ENCODE results near the gene ST7.

DNA sequence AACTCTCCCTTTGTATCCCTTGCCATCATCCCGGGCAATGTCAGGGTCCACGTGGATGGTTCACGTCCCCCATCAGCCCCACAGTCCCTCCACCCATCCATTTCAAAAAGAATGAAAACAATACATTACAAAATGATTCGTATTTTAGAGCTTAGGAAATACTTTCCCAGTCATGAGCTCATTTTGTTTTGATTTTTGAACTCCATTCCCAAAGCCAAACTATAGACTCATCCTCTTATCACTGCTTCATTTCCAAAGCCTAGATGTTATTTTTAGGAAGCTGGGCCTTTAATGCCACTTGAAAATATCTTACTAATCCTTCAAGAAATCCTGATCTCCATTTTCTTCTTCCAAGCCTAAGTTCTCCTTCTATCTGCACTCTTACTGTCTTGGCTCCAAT is 297.5 kb downstream of the ST7 start:
- TF ChIP-seq, protein P1, sequence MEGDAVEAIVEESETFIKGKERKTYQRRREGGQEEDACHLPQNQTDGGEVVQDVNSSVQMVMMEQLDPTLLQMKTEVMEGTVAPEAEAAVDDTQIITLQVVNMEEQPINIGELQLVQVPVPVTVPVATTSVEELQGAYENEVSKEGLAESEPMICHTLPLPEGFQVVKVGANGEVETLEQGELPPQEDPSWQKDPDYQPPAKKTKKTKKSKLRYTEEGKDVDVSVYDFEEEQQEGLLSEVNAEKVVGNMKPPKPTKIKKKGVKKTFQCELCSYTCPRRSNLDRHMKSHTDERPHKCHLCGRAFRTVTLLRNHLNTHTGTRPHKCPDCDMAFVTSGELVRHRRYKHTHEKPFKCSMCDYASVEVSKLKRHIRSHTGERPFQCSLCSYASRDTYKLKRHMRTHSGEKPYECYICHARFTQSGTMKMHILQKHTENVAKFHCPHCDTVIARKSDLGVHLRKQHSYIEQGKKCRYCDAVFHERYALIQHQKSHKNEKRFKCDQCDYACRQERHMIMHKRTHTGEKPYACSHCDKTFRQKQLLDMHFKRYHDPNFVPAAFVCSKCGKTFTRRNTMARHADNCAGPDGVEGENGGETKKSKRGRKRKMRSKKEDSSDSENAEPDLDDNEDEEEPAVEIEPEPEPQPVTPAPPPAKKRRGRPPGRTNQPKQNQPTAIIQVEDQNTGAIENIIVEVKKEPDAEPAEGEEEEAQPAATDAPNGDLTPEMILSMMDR (IDR thresholded peaks at IDR 0.05; ENCODE audit: poor library complexity, severe bottlenecking): no peak
- TF ChIP-seq, protein P2, sequence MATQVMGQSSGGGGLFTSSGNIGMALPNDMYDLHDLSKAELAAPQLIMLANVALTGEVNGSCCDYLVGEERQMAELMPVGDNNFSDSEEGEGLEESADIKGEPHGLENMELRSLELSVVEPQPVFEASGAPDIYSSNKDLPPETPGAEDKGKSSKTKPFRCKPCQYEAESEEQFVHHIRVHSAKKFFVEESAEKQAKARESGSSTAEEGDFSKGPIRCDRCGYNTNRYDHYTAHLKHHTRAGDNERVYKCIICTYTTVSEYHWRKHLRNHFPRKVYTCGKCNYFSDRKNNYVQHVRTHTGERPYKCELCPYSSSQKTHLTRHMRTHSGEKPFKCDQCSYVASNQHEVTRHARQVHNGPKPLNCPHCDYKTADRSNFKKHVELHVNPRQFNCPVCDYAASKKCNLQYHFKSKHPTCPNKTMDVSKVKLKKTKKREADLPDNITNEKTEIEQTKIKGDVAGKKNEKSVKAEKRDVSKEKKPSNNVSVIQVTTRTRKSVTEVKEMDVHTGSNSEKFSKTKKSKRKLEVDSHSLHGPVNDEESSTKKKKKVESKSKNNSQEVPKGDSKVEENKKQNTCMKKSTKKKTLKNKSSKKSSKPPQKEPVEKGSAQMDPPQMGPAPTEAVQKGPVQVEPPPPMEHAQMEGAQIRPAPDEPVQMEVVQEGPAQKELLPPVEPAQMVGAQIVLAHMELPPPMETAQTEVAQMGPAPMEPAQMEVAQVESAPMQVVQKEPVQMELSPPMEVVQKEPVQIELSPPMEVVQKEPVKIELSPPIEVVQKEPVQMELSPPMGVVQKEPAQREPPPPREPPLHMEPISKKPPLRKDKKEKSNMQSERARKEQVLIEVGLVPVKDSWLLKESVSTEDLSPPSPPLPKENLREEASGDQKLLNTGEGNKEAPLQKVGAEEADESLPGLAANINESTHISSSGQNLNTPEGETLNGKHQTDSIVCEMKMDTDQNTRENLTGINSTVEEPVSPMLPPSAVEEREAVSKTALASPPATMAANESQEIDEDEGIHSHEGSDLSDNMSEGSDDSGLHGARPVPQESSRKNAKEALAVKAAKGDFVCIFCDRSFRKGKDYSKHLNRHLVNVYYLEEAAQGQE (IDR thresholded peaks at IDR 0.05; ENCODE audit: borderline replicate concordance): no peak
- no peak for TF ChIP-seq EZH2 (IDR thresholded peaks at IDR 0.05; ENCODE audit: borderline replicate concordance, insufficient read depth, low read length, poor library complexity, severe bottlenecking)
